Head of caudate nucleus (tissue), 42 donors: ENCODE data around the gene WDR82.

Experiments
- DNase-seq, 42 donors: peaks; one replicate each; pipeline versions ENCODE4 v3.0.0 to v3.0.0-alpha.2; 2020 to 2021; ENCODE audit warnings: mixed read lengths in 7 of 42
- intact Hi-C: fragments of 100-400 bp; cut with DNase I; formaldehyde crosslinking; loops from one replicate; pipeline ENCODE4 v1.15.0; 2022

The WDR82 gene

DNA sequence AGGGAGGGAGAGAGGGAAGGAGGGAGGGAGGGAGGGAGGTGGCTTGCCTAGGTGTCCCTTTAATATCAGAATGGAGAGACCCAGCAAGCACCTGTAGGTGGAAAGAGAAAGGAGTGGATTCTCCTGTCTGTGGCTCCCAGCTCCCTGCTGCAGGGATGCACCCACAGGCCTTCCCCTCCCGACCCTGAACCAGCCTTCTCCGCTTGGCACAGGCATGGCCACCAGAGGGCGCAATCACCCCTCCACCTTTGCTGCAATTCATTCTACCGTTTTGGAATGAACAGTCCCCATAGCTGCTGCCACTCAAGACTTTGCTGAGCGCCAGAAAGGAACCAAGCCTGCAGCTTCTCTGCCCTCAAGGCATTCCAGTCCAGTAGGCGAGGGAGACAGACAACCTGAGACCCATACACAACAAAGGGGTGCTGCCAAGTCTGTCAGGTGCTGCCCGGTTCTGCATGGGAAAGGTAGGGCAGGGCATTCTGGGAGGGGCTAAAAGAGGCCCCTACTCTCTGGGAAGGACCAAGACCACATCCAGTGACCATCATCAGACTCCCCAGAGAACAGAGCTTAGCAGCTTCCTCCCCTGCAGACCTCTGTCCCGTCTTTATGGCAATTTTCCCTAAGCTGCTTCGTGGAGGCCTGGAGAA lies 57.9 kb downstream of the WDR82 start:
- DNase-seq: peak; percentile 77 to 94 (median 90)
- intact Hi-C loops: loop anchor here (5.0 kb wide), 1 partner anchor 117 kb away; no protein-coding TSS in a partner anchor

DNA sequence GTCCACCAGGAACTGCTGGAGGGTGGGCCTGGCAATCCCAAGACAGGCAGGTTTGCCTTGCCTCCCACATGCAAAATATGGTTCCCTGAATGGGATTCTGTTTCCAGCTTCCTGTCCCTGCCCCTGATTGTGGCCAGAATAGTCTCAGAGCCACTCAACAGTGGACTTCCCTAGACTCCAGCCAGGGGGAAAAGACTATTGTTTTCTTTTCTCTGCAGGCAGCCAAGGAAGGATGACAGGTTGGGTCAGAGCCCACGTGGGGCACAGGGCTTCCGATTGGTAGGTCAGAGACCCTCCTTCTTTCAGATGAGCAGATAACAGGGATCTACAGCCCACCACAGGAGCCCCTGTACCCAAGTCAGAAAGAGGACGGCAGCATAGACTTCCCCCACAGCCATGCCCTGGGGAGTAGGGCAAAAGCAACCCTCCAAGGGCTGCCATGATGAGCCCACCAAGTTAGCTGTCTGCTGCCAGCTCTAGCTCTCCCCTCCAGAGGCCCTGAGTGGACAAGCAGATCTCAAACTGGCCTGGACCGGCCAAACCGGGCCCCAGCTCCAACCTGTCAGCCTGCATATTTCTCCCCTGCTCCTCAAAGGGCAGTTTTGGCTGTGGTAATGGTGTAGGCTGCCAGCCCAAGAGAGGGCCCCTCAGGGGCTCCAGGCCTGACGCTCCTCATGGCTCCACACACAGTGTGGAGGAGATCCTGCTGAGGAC lies 59.4 kb downstream of the WDR82 start:
- intact Hi-C loops: no loop called here
- DNase-seq: no peak

DNA sequence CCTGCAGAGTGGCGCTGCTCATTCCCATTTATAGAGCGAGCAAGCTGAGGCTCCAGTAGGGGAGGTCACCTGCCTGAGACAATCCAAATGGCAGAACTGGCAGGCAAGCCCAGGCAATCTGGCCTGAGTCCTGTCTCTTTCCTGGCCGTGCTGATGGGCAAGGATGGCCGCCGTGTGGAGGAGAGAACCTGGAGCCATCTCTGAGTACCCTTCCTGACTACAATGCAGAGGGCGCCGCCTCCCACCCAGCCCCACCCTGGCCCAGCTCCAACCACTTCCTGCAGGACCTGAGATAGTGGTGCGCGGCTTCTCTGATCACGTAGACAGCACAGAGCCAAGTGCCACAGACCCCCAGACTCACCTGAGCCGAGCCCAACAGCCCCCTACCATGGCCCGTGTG lies 60.0 kb downstream of the WDR82 start:
- intact Hi-C loops: no loop called here
- no peak for DNase-seq

DNA sequence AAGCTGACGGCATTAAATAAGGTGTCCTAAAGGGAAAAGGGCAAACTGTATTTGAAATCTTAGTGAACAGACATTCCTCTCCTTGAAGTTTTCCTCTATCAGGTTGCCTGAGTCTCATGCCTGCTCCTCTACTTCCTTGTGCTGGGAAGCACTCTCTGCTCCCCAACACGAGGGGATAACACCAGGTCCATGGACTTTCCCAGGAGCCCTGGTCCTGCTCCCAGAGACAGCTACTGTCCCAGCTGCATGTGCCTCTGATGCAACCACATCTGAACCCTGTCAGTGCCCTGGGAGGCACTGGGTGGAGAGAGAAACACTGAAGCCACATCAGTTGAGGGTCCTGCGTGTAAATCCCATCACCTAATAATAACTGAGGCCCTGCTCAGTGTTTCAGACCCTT lies 60.4 kb downstream of the WDR82 start:
- intact Hi-C loops: no loop called here
- no peak for DNase-seq

DNA sequence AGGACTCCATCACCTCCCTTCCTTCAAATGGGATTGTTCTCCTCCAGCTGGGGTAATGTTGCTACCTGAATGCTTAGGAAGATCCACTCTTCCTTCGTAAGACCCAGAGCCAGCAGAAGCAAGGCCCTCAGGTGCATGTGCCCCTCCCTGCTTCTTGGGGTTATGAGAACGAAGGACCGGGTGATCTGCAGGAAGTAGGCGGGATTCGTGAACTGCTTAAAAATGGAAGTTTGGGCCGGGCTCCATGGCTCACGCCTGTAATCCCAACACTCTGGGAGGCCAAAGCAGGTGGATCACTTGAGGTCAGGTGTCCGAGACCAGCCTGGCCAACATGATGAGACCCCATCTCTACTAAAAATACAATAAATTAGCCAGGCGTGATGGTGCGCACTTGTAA lies 61.0 kb downstream of the WDR82 start:
- intact Hi-C loops: no loop called here
- DNase-seq: no peak

DNA sequence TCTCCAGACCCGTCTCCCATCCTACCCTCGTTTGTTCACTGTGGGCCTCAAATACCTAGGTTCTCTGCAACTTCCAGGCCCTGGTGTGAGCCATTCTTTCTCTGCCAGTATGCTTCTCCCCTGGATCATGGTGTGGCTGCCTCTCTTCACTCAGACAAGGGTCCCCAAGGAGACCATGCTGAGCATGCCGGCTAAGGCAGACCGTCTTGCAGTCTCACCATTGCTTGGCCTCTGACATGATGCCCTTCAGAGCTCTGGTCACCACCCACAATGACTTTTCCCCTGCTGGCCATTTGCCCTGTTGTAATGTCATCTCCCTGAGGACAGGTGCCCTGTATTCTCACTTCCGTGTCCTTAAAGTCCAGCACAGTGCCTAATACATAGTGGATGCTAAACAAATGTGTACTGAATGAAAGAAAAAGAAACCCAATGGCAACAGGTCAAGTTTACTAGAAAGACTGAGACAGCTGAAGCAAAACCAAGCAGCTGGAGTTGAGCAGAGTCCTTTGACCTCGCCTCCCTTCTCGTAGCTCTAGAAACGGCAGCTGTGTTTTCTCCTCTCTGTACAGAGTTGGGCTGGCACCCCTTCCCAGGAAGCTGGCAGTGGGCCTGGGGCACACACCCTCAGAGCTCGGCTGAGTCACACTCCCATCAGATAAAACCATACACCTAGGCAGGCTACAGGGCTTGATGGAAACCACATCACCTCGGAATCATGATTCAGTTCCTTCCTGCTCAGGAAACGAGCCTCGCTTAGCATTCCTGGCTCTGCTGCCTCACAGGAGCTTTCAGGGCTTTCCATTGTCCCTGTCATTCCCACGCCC lies 61.7 kb downstream of the WDR82 start:
- peak in 2 of 42 donors; percentile 11 to 15 for DNase-seq
- intact Hi-C loops: no loop called here

DNA sequence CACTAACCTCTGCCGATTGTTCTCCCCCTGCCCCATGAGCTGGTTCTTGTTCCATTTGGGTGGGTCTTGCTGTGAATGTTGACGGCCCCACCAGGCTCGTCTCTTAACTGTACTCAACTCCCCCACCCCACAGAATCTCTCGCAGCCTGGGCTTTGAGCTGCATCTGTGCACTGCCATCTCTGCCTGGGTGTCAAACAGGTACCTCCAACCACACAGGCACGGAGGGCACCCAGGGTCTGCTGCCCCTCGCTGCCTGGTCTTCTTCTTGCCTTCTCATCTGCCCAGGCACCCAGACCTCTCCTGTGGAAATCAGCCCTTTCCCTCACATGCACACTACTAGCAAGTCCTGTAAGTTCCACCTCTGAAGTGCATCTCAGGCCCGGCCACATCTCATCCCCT lies 63.1 kb downstream of the WDR82 start:
- intact Hi-C loops: no loop called here

DNA sequence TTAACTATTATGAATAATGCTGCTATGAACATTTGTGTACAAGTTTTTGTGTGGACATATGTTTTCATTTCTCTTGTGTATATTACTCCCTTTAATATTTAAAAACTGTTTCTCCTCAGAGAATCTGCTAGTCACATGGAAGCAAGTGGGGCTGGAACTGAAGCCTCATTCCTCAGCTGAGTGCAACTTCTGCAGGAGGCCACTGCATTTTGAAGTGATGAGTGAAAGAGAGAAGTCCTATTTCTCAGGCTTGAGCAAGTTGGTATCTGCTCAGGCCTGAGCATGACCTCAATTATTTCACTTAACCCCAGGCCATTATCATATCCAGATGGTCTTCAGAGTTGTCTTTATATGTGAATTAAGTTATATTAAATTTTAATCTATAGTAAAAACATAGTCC lies 64.5 kb downstream of the WDR82 start:
- no peak for DNase-seq
- intact Hi-C loops: no loop called here

More for the DNA sequence above, 63.1 kb downstream of the WDR82 start:
- DNase-seq: peak in 1 of 42 donors; percentile 12

DNA sequence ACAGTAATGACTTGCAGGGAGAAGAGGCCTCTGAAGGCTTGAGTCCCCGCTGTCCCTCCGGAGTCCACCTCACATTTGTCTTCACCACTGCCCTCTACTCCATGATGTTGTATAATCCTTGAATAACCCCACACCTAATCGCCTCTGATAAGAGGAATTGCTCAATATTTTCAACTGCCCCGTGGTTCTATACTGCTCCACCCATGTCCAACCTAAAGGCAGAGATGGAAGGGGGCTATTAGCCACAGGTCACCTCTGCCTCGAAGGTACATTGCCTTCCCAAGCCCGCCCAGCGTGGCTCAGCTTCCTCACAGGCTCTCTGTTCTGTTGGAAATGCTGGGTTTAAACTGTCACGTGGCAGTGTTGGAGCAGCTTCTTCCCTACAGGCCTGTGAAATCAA lies 65.4 kb downstream of the WDR82 start:
- DNase-seq: no peak
- intact Hi-C loops: no loop called here

DNA sequence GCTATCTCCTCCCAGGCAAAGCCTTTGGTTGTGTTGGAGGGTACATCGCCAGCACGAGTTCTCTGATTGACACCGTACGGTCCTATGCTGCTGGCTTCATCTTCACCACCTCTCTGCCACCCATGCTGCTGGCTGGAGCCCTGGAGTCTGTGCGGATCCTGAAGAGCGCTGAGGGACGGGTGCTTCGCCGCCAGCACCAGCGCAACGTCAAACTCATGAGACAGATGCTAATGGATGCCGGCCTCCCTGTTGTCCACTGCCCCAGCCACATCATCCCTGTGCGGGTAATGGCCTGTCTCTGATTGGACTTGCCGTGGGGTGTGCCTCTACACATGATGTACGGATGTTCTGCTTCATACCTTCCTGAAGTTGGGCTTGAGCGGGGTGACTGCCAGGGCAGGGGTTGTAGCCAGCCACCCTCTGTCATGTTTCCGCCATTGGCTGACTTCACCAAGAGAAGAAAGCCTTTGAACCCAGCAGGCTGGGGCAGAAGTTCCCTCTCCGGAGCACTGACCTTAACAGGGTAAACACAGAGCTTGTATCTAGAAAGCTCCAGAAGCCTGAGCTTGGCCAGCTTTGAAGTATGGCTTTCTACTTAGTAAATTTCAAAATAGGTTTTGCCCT lies 67.1 kb downstream of the WDR82 start:
- intact Hi-C loops: no loop called here
- no peak for DNase-seq

DNA sequence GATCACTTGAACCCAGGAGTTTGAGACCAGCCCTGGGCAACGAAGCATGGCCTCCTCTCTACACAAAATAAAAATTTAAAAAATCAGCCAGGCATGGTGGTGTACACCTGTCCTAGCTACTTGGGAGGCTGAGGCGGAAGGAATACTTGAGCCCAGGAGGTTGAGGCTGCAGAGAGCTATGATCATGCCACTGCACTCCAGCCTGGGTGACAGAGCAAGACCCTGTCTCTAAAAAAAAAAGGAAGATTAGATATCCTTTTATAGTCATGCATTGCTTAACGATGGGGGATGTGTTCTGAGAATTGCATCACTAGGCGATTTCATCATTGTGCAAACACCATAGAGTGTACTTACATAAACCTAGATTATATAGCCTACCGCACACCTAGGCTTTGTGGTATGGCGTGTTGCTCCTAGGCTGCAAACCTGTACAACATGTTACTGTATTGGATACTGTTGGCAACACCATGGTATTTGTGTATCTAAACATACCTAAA lies 67.9 kb downstream of the WDR82 start:
- intact Hi-C loops: no loop called here
- DNase-seq: no peak

DNA sequence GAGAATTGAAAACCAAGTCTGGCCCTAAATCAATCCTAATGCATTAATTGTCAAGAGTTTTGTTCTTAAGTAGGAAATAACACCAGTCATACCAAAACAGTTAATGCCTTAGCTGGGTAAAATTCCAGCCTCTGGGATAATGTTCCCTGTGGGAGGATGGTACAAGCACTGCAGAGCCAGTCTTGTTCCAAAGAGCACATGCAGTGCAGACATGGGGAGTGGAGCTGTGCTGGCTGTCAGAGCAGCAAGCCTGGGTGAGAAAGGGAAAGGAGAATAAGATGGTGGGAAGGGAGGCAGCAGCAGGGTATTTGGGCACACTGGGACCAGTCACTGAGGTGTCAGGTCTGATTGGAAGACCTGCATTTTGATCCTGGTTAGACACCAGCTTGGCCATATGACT lies 68.4 kb downstream of the WDR82 start:
- DNase-seq: no peak
- intact Hi-C loops: no loop called here

DNA sequence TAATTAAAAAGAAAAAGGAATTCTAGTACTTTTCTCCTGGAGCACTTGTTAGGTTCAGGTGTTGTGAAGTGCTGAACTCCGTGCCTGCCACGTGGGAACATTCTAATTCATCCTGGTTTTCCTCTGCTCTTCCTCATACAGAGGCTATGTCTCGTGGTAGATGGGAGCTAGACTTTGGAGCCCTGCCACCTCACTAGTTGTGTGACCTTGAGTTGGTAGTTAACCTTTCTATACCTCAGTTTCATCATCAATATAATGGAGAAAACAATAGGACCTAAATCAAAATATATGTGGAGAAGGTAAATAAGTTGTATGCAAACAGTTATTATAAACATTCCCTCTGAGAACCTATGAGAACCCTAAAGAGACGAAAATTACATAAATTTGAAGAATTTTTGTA lies 69.9 kb downstream of the WDR82 start:
- intact Hi-C loops: no loop called here
- no peak for DNase-seq

DNA sequence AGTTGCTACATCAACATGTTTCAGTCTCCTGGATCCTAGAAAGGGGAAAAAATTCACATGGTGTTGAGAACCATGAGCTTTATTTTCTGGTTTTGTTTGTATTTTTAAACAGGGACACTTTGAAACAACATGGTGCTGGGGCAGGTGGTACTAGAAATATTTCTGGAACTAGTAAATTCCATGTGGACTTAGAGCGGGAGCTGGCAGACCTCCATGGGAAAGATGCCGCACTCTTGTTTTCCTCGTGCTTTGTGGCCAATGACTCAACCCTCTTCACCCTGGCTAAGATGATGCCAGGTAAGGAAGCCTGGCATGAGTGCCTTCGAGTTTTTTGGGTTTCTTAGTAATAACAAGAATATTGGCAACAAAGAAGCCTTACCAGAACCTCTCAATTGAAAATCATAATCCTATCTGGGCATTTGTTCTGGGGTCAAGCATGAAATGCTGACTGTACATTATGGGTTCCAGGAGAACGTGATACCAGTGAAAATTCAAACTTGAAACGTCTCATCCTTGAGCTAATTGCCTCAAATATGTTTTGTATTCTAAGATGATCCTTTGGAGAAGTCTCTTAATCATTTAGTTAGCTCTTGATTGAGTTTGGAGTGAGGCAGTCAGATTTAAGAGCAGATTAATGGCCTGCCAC lies 72.6 kb downstream of the WDR82 start:
- DNase-seq: no peak
- intact Hi-C loops: no loop called here
